DMS53 treated with DMSO at 0.1 percent for 48 hours (cell line): Measurements from ENCODE around the gene ERICH3.
A peak's percentile ranks its signal among the peaks of the same experiment; 100 is the strongest.

Experiments used
- DNase-seq: peaks from one replicate; lab custom pipeline; 2025; ENCODE audit not compliant: unreplicated experiment; lab: John Stamatoyannopoulos, UW

Gene ERICH3, protein sequence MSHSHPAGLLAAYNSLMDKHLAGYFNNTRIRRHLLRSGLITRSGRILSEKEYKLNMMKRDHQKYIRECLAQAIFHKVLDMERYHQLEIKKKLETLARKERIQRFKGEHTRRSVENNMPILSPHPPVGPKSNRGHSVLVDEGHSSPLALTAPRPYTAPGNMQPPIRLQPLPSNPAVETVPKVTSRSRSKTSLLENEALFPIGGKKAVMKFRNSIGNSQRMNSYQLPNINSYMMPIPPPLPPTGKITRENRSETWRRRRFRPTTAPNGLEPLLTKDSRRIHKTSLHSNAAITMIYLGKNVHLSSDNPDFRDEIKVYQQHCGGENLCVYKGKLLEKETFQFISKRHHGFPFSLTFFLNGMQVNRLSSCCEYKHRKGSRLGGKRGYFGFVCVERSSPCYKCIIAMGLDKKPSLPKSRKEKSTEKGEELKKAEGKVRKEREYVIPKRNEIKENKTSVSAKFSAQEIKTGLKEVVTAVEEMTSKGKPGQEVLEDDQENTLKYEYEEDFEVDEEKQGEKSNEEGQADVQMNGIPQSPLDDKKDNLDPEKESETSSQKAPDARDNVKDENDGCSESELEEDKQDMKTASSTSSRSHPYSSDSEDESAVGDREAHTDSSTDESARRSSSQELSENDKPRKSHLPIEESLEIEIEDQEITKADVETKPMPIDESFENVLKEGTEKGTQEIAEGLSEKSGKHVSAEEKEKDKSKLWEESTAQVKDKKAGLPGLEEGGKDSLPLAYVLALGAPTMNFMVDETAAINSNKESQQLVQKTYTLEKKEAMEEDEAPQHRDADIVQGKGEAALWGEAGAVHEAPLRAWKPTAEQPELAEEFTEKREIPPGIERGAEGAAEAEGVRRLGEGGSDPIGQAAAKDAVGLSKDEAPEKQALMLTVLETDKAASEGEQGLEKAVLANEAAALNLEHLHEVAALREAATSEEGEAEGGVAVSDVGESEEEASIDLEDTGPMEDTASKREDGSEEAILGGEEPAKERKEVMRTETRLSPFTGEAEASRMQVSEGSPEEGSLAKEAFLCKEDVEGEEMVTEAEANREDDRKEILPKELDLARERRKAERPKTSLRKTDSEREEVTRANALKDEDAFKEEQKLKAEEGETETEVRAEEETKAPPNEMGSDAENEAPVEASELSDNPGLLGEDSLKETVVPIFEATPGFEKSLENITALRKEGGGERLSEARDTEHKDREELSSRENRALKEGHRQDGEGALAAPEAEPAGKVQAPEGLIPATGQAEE (N-terminal part only)

GRCh38 chr1:74673351-74674111 is at the start of gene ERICH3:
Gene ERICH3 (minus strand): TSS chr1:74673792. CDS start chr1:74673519, 273 bp downstream.
- peak; percentile 25 for DNase-seq

DNA sequence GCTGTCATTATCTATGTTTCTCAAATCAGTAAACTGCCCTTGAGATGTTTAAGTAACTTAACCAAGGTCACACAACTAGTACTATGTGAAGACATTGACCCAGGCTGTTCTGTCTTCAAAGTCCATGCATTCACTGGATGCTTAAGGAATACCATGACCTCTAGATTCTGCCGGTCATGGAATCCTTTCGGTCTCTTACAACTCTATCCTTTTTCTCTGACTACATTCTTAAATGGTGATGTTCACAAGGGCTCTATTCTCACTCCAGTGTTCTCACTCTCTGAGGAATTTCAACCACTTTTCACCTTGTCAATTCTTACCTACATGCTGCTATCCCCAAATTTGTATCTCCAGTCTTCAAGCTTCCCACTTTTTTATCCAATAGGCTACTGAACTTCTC is 44.0 kb upstream of the ERICH3 start:
- no peak for DNase-seq

DNA sequence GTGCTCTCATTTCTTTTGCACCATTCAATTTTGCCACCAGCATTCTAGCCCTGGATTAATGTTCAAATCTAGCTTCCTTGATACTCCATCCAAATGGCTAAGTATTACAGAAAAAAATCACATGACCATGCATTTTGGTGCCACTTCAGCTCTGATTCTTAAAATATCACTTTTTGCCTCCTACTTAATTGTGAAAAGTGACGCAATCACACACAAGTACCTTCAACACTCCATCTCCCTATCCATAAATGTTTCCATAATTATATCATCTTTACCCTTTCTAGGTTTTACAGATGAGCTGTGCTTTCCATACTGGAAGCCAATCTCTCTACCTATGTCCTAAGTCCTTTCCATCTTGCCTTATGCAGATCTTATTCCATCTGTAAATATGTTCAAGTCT is 43.2 kb upstream of the ERICH3 start:
- DNase-seq, result no peak

- DNase-seq, result no peak
These were observed 42.2 kb upstream of the ERICH3 start for GRCh38 chr1:74715806-74716205.

DNA sequence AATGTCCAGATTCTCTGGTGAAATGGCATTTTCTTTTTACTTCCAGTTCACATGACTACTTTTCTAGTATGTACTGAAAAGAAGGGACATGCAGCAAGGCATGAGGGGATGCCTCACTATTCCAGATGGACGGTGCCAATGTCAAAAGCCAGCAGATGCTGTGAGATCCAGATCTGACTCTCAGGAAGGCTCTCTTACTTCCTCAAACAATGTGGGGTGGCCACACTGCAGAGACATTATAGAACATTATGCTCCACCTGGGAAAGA is 41.6 kb upstream of the ERICH3 start:
- DNase-seq, result no peak

GRCh38 chr1:74714429-74715235 is 41.0 kb upstream of the ERICH3 start:
- DNase-seq, result no peak

DNA sequence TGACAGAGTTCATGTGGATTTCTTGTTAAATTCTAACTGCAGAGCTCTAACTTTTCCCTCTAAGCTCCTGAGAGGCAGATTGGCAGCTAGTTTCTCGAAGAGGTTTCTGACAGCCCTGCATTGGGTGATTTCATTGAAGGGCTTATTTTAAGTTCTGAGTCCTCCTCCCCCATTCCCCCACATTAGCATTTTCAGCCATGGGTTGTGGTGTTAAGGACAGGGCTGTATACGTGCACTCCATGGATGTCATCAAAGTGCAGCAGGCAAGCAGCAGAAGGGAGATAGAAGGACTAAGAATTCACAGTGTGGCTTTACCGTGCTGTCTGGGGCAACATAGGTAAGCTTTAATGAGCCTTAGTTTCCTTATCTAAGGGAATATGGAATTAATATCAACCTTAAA is 40.3 kb upstream of the ERICH3 start:
- no peak for DNase-seq

- no peak for DNase-seq
These were observed 39.3 kb upstream of the ERICH3 start for GRCh38 chr1:74712881-74713280.

- no peak for DNase-seq
These were observed 30.0 kb upstream of the ERICH3 start for GRCh38 chr1:74703386-74704182.

GRCh38 chr1:74699331-74699730 is 25.7 kb upstream of the ERICH3 start:
- DNase-seq, result no peak

- DNase-seq, result no peak
These were observed 24.2 kb upstream of the ERICH3 start for GRCh38 chr1:74697832-74698231.

DNA sequence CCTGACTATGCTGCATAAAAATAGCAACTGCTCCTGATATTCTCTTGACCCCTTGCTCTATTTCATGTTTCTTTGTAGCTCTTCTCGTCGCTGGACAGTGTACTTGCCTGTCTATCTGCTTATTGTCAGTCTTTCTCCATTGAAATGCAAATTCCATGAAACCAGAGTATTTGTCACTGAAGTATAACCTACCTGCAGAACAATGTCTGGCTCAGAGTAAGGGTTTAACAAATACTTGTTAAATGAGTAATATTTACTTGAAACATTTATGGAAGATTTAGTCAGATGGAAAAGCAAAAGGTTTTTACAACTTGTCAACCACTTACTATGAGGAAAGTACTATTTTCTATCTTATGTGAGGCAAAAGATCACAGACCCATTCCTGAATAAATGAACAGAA is 19.9 kb upstream of the ERICH3 start:
- peak; percentile 81 for DNase-seq

DNA sequence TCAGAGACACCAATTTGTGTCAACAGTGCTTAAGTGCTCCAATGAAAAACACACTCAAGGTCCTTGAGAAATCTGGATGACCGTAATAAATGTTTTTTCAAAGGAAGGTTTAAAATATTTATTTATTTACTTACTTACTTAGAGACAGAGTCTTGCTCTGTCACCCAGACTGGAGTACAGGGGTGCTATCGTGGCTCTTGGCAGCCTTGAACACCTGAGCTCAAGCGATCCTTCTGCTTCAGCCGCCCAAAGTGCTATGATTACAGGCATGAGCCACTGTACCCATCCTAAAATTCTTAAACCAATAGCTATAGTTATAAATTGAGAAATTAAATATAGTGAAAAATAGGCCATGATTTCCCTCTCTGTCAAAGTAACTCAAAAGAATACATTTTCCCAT is 17.3 kb upstream of the ERICH3 start:
- DNase-seq, result no peak

GRCh38 chr1:74690364-74690696 is 16.7 kb upstream of the ERICH3 start:
- peak; percentile 57 for DNase-seq

GRCh38 chr1:74689621-74690363 is 16.2 kb upstream of the ERICH3 start:
- DNase-seq, result peak; percentile 81

GRCh38 chr1:74686928-74687327 is 13.3 kb upstream of the ERICH3 start:
- DNase-seq, result no peak

- DNase-seq, result no peak
These were observed 10.7 kb upstream of the ERICH3 start for GRCh38 chr1:74684301-74684700.

DNA sequence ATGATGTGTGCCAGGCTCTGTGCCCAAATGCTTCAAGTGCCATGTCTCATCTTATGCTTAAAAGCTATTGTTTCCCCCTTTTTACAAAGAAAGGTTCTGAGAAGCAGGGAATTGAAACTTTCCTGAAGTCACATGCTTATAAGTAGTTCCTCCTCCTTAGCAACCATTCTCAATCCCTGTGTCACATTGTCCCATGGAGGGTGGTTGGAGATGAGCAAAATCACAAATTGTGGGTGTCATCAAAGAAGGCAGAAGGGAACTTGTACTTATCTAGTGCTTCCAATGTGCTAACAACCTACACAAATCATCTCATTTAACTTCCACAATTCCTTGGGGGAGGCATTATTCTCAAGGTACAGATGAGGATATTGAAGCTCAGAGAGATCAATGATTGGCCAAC is 10.1 kb upstream of the ERICH3 start:
- no peak for DNase-seq

GRCh38 chr1:74681851-74682250 is 8.3 kb upstream of the ERICH3 start:
- no peak for DNase-seq
